GM21367 (cell line): ENCODE results near the gene GALNT1.
A peak's percentile ranks its signal among the peaks of the same experiment; 100 is the strongest.
"Not testable (repeated sequence)": the region's sequence is repeated elsewhere in the genome, so short reads cannot be mapped to it uniquely, and the experiment has no call there.

ENCODE experiments used
- ATAC-seq: cut with Tn5 transposase; IDR thresholded peaks from one replicate; pipeline ENCODE4 v1.9.1; 2021; ENCODE audit not compliant: unreplicated experiment

GALNT1 gene

GRCh38 chr18:35581546-35581897 lies at the start of gene GALNT1:
GALNT1 (plus strand) TSS chr18:35581740; CDS start chr18:35654663, 72,923 bp downstream.
- no peak for ATAC-seq

GRCh38 chr18:35533916-35534405 lies 47.6 kb upstream of the GALNT1 start:
- ATAC-seq = no peak

GRCh38 chr18:35535297-35535696 lies 46.2 kb upstream of the GALNT1 start:
- ATAC-seq = no peak

GRCh38 chr18:35542356-35542755 lies 39.2 kb upstream of the GALNT1 start:
- ATAC-seq = no peak

GRCh38 chr18:35547008-35547605 lies 34.4 kb upstream of the GALNT1 start:
- no peak for ATAC-seq

- no peak for ATAC-seq
These were observed 32.0 kb upstream of the GALNT1 start for GRCh38 chr18:35549564-35549963.

- ATAC-seq = no peak
These were observed 28.2 kb upstream of the GALNT1 start for GRCh38 chr18:35553300-35553699.

GRCh38 chr18:35555538-35555937 lies 26.0 kb upstream of the GALNT1 start:
- not testable (repeated sequence) for ATAC-seq

GRCh38 chr18:35559867-35560266 lies 21.7 kb upstream of the GALNT1 start:
- no peak for ATAC-seq

GRCh38 chr18:35564795-35565453 lies 16.6 kb upstream of the GALNT1 start:
- peak; percentile 68 for ATAC-seq

- ATAC-seq = no peak
These were observed 15.5 kb upstream of the GALNT1 start for GRCh38 chr18:35566019-35566418.

- ATAC-seq = no peak
These were observed 11.4 kb upstream of the GALNT1 start for GRCh38 chr18:35570182-35570581.

GRCh38 chr18:35571138-35571537 lies 10.4 kb upstream of the GALNT1 start:
- ATAC-seq = no peak

GRCh38 chr18:35572644-35573043 lies 8.9 kb upstream of the GALNT1 start:
- no peak for ATAC-seq

- ATAC-seq = no peak
These were observed 8.0 kb upstream of the GALNT1 start for GRCh38 chr18:35573531-35573930.

GRCh38 chr18:35576240-35576845 lies 5.2 kb upstream of the GALNT1 start:
- ATAC-seq = not testable (repeated sequence)

GRCh38 chr18:35577045-35577848 lies 4.3 kb upstream of the GALNT1 start:
- ATAC-seq = peak; percentile 35

GRCh38 chr18:35578481-35578880 lies 3.1 kb upstream of the GALNT1 start:
- ATAC-seq = no peak

GRCh38 chr18:35578936-35579335 lies 2.6 kb upstream of the GALNT1 start:
- ATAC-seq = no peak

- peak; percentile 40 for ATAC-seq
These were observed 620 bp upstream of the GALNT1 start for GRCh38 chr18:35580701-35581539.
